C4-2B (cell line): Measurements from ENCODE around the gene ANXA11.

Experiments
- H3K27ac ChIP-seq: fragments of 450-650 bp; 2 replicates; pipeline ENCODE4 v1.5.1; 2017
- CTCF ChIP-seq: fragments of 450-650 bp; conservative IDR thresholded peaks from 2 replicates; pipeline ENCODE4 v1.5.1; 2017; ENCODE audit warnings: mild to moderate bottlenecking
- ZFX ChIP-seq: fragments of 450-650 bp; IDR thresholded peaks from 2 replicates; pipeline ENCODE4 v1.6.1; 2017

ANXA11 gene

GRCh38 chr10:80159166-80159873, 46.0 kb downstream of the ANXA11 start:
- no peak overlapping the region for H3K27ac ChIP-seq
- no peak for TF ChIP-seq ZFX
- TF ChIP-seq CTCF: no peak

- H3K27ac ChIP-seq: no peak overlapping the region
- TF ChIP-seq CTCF (no peak), ZFX (no peak)
Measured at GRCh38 chr10:80158598-80159127, 46.7 kb downstream of the ANXA11 start.

GRCh38 chr10:80158126-80158525, 47.2 kb downstream of the ANXA11 start:
- no peak overlapping the region for H3K27ac ChIP-seq

GRCh38 chr10:80157561-80157960, 47.8 kb downstream of the ANXA11 start:
- TF ChIP-seq ZFX (no peak), CTCF (no peak)
- no peak overlapping the region for H3K27ac ChIP-seq

More at GRCh38 chr10:80158126-80158525, 47.2 kb downstream of the ANXA11 start:
- TF ChIP-seq ZFX (no peak), CTCF (no peak)

GRCh38 chr10:80156216-80156615, 49.1 kb downstream of the ANXA11 start:
- TF ChIP-seq ZFX (no peak), CTCF (no peak)
- no peak overlapping the region for H3K27ac ChIP-seq

GRCh38 chr10:80155696-80156215, 49.6 kb downstream of the ANXA11 start:
- TF ChIP-seq ZFX: no peak
- TF ChIP-seq CTCF: no peak
- H3K27ac ChIP-seq: no peak overlapping the region

- TF ChIP-seq CTCF (no peak), ZFX (no peak)
- no peak overlapping the region for H3K27ac ChIP-seq
Measured at GRCh38 chr10:80154978-80155695, 50.2 kb downstream of the ANXA11 start.
